Lower leg skin (tissue), 4 donors: ENCODE measurements around the gene TPSG1. TPM values are rescaled to one million over a fixed set of nuclear protein-coding genes. Genes with fewer than 3 reads are reported as not detected.
"Not testable (repeated sequence)": the region's sequence is repeated elsewhere in the genome, so short reads cannot be mapped to it uniquely, and the experiment has no call there.

Experiments
- DNase-seq, 2 donors: peaks; one replicate each; pipeline ENCODE4 v3.0.0-alpha.2; 2019; ENCODE audit warnings: low spot score in 2 of 2
- H3K4me3 ChIP-seq: fragments of 200-600 bp; sonication (generic); 2 replicates; pipeline ENCODE4 v1.5.1; 2017; ENCODE audit warnings: mild to moderate bottlenecking, low read depth; ENCODE audit not compliant: poor library complexity, severe bottlenecking
- CTCF ChIP-seq, 3 donors: fragments of 450-650 bp; IDR thresholded peaks; one replicate each; pipeline ENCODE4 v1.5.1; 2016; ENCODE audit warnings: antibody characterized with exemption in 3 of 3, mild to moderate bottlenecking in 3 of 3, moderate library complexity in 2 of 3
- POLR2A ChIP-seq, 2 donors: fragments of 450-650 bp; IDR thresholded peaks; one replicate each; pipeline ENCODE4 v1.6.1; 2016 to 2017; ENCODE audit warnings: antibody characterized with exemption in 2 of 2, mild to moderate bottlenecking in 1 of 2, moderate library complexity in 1 of 2
- WGBS, 2 donors: methylation state at CpG; one replicate each; pipeline ENCODE4 v1.1.5; 2018; 5-methylcytosine and 5-hydroxymethylcytosine counted together
- intact Hi-C: fragments of 100-400 bp; cut with DNase I; formaldehyde crosslinking; loops from one replicate; pipeline ENCODE4 v1.15.0; 2023; ENCODE audit warnings: low total_unique reads
- total RNA-seq, 4 donors: library from RNA; depleted of rRNA; stranded (reverse); fragments of >200 nt; gene quantifications; one replicate each; pipeline ENCODE4 v1.1.0, GENCODE V29; 2016

TPSG1 gene
- total RNA-seq, 4 donors from 2014 or later = 0.32 to 1.5 (median 1.1) TPM; not detected in 1

GRCh38 chr16:1245452-1246020, 20.5 kb upstream of the TPSG1 start:
- TF ChIP-seq POLR2A (IDR thresholded peaks at IDR 0.05) = no peak
- no peak for TF ChIP-seq CTCF (IDR thresholded peaks at IDR 0.05)
- intact Hi-C loops = no loop called here
- DNase-seq = no peak
- no peak overlapping the region for H3K4me3 ChIP-seq
- WGBS, 2 donors = 32 to 36% methylated on average over 22 of the region's 22 CpGs

- TF ChIP-seq CTCF (IDR thresholded peaks at IDR 0.05) (no peak), POLR2A (IDR thresholded peaks at IDR 0.05) (no peak)
- no peak overlapping the region for H3K4me3 ChIP-seq
- 63 to 73% methylated on average over 10 to 11 of the region's 12 CpGs for WGBS, 2 donors
- intact Hi-C loops = no loop called here
- no peak for DNase-seq
Measured at GRCh38 chr16:1244881-1245280, 19.8 kb upstream of the TPSG1 start.

- whole genome bisulfite sequencing, 2 donors = 58 to 70% methylated on average over 17 to 24 of the region's 32 CpGs
- H3K4me3 ChIP-seq, intact Hi-C loops, DNase-seq: not testable (repeated sequence)
Measured at GRCh38 chr16:1243907-1244850, 19.1 kb upstream of the TPSG1 start.

GRCh38 chr16:1243363-1243762, 18.3 kb upstream of the TPSG1 start:
- DNase-seq, intact Hi-C loops, H3K4me3 ChIP-seq: not testable (repeated sequence)
- 62 to 69% methylated on average over 5 to 7 of the region's 11 CpGs for WGBS, 2 donors

GRCh38 chr16:1241081-1241480, 16.0 kb upstream of the TPSG1 start:
- DNase-seq, H3K4me3 ChIP-seq, intact Hi-C loops: not testable (repeated sequence)
- WGBS, 2 donors = 96% methylated on average over 5 of the region's 15 CpGs; no CpG with 5 or more reads in 1 of the 2 donors

- DNase-seq, intact Hi-C loops, H3K4me3 ChIP-seq: not testable (repeated sequence)
- no CpG with 5 or more reads among the region's 12 CpGs for WGBS, 2 donors
Measured at GRCh38 chr16:1240436-1240835, 15.4 kb upstream of the TPSG1 start, which contains the start of gene TPSAB1. Gene TPSAB1 (plus strand): TSS chr16:1240705. CDS start chr16:1240939, 234 bp downstream.

GRCh38 chr16:1239575-1239974, 14.5 kb upstream of the TPSG1 start:
- WGBS, 2 donors = 71 to 78% methylated on average over 6 to 8 of the region's 9 CpGs

GRCh38 chr16:1238909-1239308, 13.8 kb upstream of the TPSG1 start:
- DNase-seq, H3K4me3 ChIP-seq, intact Hi-C loops: not testable (repeated sequence)
- WGBS, 2 donors = 57 to 62% methylated on average over 14 to 16 of the region's 23 CpGs

More at GRCh38 chr16:1239575-1239974, 14.5 kb upstream of the TPSG1 start:
- DNase-seq, intact Hi-C loops, H3K4me3 ChIP-seq: not testable (repeated sequence)
